Neural cell (in vitro differentiated cells): Measurements from ENCODE around the gene SLC17A9.

Source experiments
- CTCF ChIP-seq: fragments of 450-650 bp; IDR thresholded peaks from 2 replicates; pipeline ENCODE4 v1.5.1; 2014; ENCODE audit warnings: antibody characterized with exemption, mild to moderate bottlenecking, moderate library complexity; ENCODE audit not compliant: poor library complexity, severe bottlenecking
- EZH2 ChIP-seq: fragments of 200-600, 300-800 bp; shearing (Covaris generic), sonication (generic); IDR thresholded peaks from 2 replicates; pipeline ENCODE4 v1.6.1; 2014; ENCODE audit warnings: antibody characterized with exemption, low read length, borderline replicate concordance, mild to moderate bottlenecking; ENCODE audit not compliant: insufficient read depth, poor library complexity, severe bottlenecking
- MXI1 ChIP-seq: fragments of 450-650 bp; conservative IDR thresholded peaks from 2 replicates; pipeline ENCODE4 v1.6.1; 2014; ENCODE audit warnings: antibody characterized with exemption, mild to moderate bottlenecking; ENCODE audit not compliant: poor library complexity, severe bottlenecking
- RAD21 ChIP-seq: fragments of 450-650 bp; conservative IDR thresholded peaks from 2 replicates; pipeline ENCODE4 v1.6.1; 2014; ENCODE audit warnings: antibody characterized with exemption, mild to moderate bottlenecking, moderate library complexity
- TAF1 ChIP-seq: IDR thresholded peaks from 2 replicates; pipeline ENCODE4 v1.6.1; 2012; ENCODE audit warnings: low read depth

- TF ChIP-seq TAF1: no peak
- TF ChIP-seq CTCF: no peak
- TF ChIP-seq EZH2: no peak
- TF ChIP-seq RAD21: no peak
- no peak for TF ChIP-seq MXI1
Observed at GRCh38 chr20:62943396-62943795, 9.1 kb upstream of the SLC17A9 start.
